Measurements from ENCODE around the gene GINS2. TPM values are rescaled to one million over a fixed set of nuclear protein-coding genes. Genes with fewer than 3 reads are reported as not detected.

GINS2 gene
- polyA plus RNA-seq, 1 of the 3 experiments (the other 2 are of a cell fraction), result 9.0 TPM

DNA sequence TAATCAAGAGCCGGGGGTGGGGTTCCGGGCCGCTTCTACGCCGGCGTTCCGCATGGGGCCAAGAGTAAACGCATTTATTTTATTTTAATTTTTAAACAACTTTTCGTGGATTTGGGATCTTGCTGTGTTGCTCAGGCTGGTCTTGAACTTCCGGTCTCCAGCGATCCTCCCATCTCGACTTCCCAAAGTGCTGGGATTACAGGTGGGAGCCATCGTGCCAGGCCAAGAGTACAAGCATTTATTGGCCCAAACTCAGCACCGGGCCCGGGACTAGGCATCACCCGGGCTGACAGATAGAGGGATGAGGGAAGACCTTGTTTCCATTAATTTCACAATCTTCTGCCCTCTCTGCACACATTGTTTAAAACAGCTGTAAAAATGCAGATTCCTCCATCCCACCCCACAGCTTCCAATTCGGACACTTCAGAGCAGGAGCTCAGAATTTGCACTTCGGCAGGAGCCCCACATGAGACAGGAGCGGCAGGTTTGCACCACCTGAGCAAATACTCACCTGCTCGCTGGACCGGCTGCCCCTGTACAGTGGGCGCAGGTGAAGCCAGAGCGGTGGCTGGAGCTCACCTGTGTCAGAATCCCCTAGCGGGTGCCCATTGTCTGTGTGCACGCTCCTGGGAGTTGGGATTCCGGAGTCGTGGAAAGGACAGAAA lies 663 bp upstream of the GINS2 start (continued):
- TF ChIP-seq, protein P1, sequence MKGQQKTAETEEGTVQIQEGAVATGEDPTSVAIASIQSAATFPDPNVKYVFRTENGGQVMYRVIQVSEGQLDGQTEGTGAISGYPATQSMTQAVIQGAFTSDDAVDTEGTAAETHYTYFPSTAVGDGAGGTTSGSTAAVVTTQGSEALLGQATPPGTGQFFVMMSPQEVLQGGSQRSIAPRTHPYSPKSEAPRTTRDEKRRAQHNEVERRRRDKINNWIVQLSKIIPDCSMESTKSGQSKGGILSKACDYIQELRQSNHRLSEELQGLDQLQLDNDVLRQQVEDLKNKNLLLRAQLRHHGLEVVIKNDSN (IDR thresholded peaks at IDR 0.05; ENCODE audit: borderline replicate concordance, low read depth), result no peak
- no peak for TF ChIP-seq FOXJ3 (CRISPR knock-in tag; IDR thresholded peaks at IDR 0.05)
- no peak for TF ChIP-seq MXI1 (IDR thresholded peaks at IDR 0.05; ENCODE audit: low read depth, low read length)
- no peak for TF ChIP-seq CHD2 (IDR thresholded peaks at IDR 0.05; ENCODE audit: low read length, partially characterized antibody)
- TF ChIP-seq RXRA (IDR thresholded peaks at IDR 0.05; ENCODE audit: borderline replicate concordance, low read depth), result no peak
- TF ChIP-seq FOXM1 (IDR thresholded peaks at IDR 0.05; ENCODE audit: low read depth), result no peak
- TF ChIP-seq SMC3 (IDR thresholded peaks at IDR 0.05; ENCODE audit: low read depth, low read length), result no peak
- TF ChIP-seq TCF12 (IDR thresholded peaks at IDR 0.05), result no peak

DNA sequence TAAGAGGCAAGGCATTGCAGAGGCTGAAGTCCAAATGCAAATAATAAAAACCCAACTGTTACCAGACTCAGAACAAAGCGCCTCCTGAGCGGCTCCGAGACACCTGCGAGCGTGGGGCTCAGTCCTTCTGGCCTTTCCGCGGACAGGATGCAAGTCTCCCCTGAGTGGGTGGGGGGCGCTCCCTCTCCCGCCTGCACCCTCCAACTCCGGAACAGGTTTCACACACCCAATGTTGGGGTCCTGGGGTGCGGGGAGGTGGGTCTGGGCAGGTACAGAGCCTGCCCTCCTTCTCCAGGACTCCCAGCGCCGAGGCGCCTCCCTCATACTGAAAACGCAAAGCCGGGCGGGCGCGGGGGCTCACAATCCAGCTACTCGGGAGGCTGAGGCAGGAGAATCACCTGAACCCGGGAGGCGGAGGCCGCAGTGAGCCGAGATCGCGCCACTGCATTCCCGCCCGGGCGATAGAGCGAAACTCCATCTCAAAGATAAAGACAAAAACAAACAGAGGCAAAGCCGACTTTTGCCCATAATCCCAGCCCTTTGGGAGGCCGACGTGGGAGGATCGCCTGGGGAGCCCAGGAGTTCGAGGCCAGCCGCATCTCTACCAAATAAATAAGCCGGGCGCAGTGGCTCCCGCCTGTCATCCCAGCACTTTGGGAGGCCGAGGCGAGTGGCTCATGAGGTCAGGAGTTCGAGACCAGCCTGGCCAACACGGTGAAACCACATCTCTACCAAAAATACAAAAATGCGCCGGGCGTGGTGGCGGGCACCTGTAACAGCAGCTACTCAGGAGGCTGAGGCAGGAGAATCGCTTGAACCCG lies 893 bp downstream of the GINS2 start:
- H2AFZ ChIP-seq (ENCODE audit: low read depth), result peak overlapping the region; percentile 87
- CTCF ChIA-PET, result interaction anchor here (0.7 to 1.8 kb wide), 4 partner anchors 11 to 31 kb away, joined by 3 to 4 read pairs (median 4); no protein-coding TSS in a partner anchor

More for the DNA sequence above, 893 bp downstream of the GINS2 start:
- WGBS (ENCODE audit: low lambda C conversion rate), result 61% methylated on average over 42 of the region's 49 CpGs
- Histone ChIP-seq H3K9ac (peak overlapping the region; percentile 75), H4K20me1 (ENCODE audit: insufficient read depth) (no peaks in the 10 kb centered on the region), H3F3A (replicated peaks; ENCODE audit: insufficient read depth) (peaks cover 6% of the 10 kb centered on the region), H3K27me3 (ENCODE audit: insufficient read depth) (no peaks in the 10 kb centered on the region), H3K79me2 (ENCODE audit: insufficient read depth) (peaks cover 21% of the 10 kb centered on the region; the same call in 1 of the 2 replicates), H3K36me3 (replicated peaks in 1 of 2; ENCODE audit: control insufficient read depth in 1 of 2, insufficient read depth in 2 of 2, low read length in 1 of 2) (no peaks in the 10 kb centered on the region), H3K27ac (ENCODE audit: low read depth in 2 of 2, low read length in 1 of 2) (no peak overlapping the region), H3K9me3 (no peaks in the 10 kb centered on the region), H3K9me2 (no peaks in the 10 kb centered on the region), H3K4me2 (peak overlapping the region; percentile 94), H3K4me1 (ENCODE audit: control insufficient read depth in 1 of 2, insufficient read depth in 2 of 2, low read depth in 1 of 2, low read length in 1 of 2) (peaks cover 0 to 10% of the 10 kb centered on the region in 2 experiments; a peak in 1 of 4 replicates), H3K4me3 (ENCODE audit: low read depth in 2 of 2, low read length in 1 of 2) (peak overlapping the region; percentile 58 to 87)
- TF ChIP-seq RAD21 (IDR thresholded peaks at IDR 0.05; ENCODE audit: low read length) (no peak), POLR2AphosphoS5 (IDR thresholded peaks at IDR 0.05; ENCODE audit: low read depth, low read length) (no peak), EP300 (IDR thresholded peaks at IDR 0.05; ENCODE audit: borderline replicate concordance in 1 of 2, low read depth in 1 of 2, low read length in 1 of 2) (no peak), NFIC (IDR thresholded peaks at IDR 0.05; ENCODE audit: borderline replicate concordance) (no peak), NRF1 (IDR thresholded peaks at IDR 0.05; ENCODE audit: low read depth, low read length) (no peak), FOSL2 (IDR thresholded peaks at IDR 0.05; ENCODE audit: borderline replicate concordance, low read depth) (no peak), JUND (IDR thresholded peaks at IDR 0.05) (no peak), YY1 (IDR thresholded peaks at IDR 0.05; ENCODE audit: low read depth) (no peak), TEAD4 (IDR thresholded peaks at IDR 0.05; ENCODE audit: borderline replicate concordance, insufficient read depth) (no peak)
- TF ChIP-seq, protein P2, sequence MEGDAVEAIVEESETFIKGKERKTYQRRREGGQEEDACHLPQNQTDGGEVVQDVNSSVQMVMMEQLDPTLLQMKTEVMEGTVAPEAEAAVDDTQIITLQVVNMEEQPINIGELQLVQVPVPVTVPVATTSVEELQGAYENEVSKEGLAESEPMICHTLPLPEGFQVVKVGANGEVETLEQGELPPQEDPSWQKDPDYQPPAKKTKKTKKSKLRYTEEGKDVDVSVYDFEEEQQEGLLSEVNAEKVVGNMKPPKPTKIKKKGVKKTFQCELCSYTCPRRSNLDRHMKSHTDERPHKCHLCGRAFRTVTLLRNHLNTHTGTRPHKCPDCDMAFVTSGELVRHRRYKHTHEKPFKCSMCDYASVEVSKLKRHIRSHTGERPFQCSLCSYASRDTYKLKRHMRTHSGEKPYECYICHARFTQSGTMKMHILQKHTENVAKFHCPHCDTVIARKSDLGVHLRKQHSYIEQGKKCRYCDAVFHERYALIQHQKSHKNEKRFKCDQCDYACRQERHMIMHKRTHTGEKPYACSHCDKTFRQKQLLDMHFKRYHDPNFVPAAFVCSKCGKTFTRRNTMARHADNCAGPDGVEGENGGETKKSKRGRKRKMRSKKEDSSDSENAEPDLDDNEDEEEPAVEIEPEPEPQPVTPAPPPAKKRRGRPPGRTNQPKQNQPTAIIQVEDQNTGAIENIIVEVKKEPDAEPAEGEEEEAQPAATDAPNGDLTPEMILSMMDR (IDR thresholded peaks at IDR 0.05), result no peak
- TF ChIP-seq, protein P1 (IDR thresholded peaks at IDR 0.05; ENCODE audit: borderline replicate concordance, low read depth), result no peak
- TF ChIP-seq, protein P3, sequence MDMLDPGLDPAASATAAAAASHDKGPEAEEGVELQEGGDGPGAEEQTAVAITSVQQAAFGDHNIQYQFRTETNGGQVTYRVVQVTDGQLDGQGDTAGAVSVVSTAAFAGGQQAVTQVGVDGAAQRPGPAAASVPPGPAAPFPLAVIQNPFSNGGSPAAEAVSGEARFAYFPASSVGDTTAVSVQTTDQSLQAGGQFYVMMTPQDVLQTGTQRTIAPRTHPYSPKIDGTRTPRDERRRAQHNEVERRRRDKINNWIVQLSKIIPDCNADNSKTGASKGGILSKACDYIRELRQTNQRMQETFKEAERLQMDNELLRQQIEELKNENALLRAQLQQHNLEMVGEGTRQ (IDR thresholded peaks at IDR 0.05; ENCODE audit: borderline replicate concordance, low read depth, low read length), result no peak
- DNase-seq, result no peak
- POLR2A ChIA-PET, result interaction anchor here (0.6 kb wide), 1 partner anchor 1587 kb away, joined by 5 read pairs; no protein-coding TSS in a partner anchor
